SIG-M5 treated with dmso at 0.1 percent for 504 hours (cell line): ENCODE results near the gene SLC25A18.
"Not testable (repeated sequence)": the region's sequence is repeated elsewhere in the genome, so short reads cannot be mapped to it uniquely, and the experiment has no call there.

Experiments used
- DNase-seq: peaks from one replicate; lab custom pipeline; 2025; ENCODE audit not compliant: unreplicated experiment; lab: John Stamatoyannopoulos, UW

The SLC25A18 gene

DNA sequence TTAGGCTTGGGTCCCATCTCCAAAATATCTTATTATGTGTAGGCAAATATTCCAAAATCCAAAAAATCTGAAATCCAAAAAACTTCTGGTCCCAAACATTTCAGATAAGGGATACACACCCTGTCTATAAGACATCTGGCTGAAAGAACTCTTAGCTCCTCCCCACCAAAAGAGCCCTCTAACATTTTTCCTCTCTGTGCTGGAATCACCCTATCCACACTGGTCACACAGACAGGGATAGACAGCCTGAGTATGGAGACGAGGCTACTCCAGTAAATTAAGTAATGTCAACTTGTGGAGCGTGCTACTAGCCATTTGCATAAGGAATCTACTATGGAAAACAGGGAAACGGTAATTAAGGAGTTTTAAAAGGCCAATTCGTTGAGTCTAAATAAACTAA is 40.4 kb downstream of the SLC25A18 start:
- DNase-seq: no peak

DNA sequence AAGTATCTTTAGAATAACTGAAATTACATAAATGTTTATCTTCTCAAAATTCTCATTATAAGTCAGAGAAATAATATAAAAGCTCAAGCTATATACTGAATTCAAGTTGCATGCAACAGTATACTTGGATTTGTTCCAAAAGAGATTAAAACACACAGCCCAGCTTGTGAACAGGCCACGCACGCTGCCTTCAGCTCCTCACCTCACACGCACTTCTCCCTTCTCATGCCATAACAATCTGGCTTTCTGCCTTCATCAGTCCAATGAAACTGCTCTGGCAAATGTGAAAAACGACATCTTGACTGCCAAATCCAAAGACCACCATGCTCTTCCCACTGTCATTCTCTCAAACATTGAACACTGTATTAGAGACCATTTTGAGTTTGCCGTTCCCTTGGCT is 43.2 kb downstream of the SLC25A18 start:
- no peak for DNase-seq

- DNase-seq: no peak
Observed at GRCh38 chr22:17607891-17608521, 44.7 kb downstream of the SLC25A18 start.

GRCh38 chr22:17612057-17612456 is 48.8 kb downstream of the SLC25A18 start:
- DNase-seq: no peak

GRCh38 chr22:17613280-17613679 is 50.0 kb downstream of the SLC25A18 start:
- DNase-seq: no peak

- DNase-seq: no peak
Observed at GRCh38 chr22:17627961-17628405, 64.7 kb downstream of the SLC25A18 start.

DNA sequence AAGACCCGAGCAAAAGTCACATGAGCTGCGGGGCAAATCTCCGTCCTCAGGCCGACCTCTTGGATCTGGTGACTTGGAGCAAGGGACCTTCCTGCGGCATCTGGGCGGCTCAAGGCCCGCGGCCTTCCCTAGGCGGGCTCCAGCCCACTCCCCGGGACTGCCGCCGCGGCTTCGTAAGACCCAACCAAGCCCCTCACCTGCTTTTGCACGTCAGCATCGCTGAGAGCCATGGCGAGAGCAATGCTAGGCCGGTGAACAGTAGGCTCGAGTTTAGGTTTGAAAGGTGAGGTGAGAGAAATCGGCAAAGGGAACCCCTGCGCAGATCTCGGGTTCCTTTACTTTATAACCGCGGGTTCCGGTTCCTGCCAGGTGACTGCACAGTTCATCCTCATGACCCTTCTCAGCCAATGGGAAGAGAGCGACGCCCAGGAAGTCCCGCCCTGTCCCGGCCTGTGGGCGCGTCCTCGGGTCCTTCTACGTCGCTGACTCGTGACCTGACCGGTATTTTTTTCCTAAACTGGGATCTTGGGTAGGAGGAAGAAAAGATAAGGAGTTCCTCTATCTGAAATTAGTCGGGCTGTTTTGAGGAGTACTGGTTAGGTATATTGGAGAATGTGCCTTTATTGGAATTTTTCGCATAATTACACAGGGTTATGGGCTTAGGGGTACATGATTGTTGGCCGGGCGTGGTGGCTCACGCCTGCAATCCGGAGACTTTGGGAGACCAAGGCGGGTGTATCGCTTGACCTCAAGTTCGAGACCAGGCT is 65.3 kb downstream of the SLC25A18 start, which contains the start of gene ATP6V1E1:
Gene ATP6V1E1 (minus strand): TSS at position 344 of the 767 bp plus-strand sequence. CDS start 114 bp downstream, at position 230.
- DNase-seq: peak; percentile 92

DNA sequence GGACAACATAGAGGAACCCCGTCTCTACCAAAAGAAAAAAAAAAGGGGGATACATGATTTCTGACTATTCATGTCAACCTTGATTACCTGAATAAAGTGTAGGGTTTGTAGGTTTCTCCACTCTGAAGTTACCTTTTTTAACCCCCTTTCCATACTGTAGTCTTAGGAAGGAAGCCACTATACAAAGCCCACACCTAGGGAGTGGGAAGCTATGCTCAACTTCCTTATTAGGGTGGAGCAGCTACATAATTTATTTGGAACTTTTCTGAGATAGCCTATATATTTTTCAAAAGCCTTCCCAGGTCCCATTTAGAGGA is 65.8 kb downstream of the SLC25A18 start:
- DNase-seq: no peak

DNA sequence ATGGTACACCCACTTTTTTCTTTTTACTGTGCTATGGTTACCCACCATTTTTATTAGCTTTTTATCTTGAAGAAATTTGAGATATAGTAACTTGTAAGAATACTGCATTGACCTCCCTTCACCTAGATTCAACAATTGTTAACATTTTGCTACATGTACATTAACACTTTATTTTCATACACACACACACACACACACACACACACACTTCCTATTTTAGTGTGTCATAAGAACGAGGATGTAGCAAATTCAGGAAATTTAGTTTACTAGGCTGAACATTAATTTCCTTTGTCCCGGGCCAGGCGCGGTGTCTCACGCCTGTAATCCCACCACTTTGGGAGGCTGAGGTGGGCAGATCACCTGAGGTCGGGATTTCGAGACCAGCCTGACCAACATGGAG is 66.3 kb downstream of the SLC25A18 start:
- no peak for DNase-seq

- DNase-seq: no peak
Observed at GRCh38 chr22:17631076-17631565, 67.8 kb downstream of the SLC25A18 start.

DNA sequence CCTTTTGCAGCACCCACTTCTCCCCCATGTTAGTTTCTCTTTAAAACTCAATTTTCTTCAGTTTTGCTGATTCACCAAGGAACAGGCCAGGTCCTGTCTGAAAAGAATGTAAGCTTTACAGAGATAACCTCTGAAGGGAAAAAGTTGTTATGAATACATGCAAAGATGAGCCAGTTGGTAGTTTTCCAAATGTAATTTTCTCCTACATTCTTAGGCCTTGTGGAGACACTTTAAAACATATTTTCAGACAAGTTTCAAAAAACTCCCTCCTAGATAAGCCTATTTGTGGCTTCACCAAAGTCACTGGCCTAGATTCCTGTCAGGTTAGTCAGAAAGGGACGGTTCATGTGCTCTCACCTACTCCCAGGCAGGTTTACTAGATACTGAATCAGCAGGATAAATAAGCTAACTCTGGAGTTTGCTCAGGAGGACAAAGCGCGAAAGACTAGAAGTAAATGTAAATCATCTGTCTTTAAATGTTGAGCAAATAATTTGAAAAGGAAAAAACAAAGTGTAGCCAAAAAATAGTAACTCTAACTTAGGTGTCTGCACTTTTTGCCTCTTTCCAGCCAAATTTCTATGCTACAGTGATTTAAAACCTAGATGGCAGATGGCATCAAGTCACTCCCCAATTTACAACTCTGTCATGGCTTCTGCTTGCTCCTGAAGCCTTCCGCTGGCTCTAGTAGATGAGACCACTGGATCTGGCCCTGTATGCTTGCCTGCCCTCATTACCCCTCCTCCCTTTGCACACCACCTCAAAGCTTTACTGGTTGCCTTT is 70.1 kb downstream of the SLC25A18 start:
- DNase-seq: peak; percentile 33

DNA sequence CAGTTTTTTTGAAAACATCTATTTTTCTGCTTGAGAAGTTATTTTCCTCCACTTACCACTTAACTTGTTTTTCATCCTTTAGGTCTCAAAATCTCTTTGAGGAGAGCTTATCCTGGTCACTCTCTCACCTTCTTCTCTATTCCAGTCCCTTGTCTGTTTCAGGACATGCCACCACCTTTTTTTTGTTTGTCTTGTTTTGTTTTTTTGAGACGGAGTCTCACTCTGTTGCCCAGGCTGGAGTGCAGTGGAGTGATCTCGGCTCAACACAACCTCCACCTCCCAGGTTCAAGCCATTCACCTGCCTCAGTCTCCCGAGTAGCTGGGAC is 70.7 kb downstream of the SLC25A18 start:
- no peak for DNase-seq

GRCh38 chr22:17634696-17635095 is 71.4 kb downstream of the SLC25A18 start:
- no peak for DNase-seq

DNA sequence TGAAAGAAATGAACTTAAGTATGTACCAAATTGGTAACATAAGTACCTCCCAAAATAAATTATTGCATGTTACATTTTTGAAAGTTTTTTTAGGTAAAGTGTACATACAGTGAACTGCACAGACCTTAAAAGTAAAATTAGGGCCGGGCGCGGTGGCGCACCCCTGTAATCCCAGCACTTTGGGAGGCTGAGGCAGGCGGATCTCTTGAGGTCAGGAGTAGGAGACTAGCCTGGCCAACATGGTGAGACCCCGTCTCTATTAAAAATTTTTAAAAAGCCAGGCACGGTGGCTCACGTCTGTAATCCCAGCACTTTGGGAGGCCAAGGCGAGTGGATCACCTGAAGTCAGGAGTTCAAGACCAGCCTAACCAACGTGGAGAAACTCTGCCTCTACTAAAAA is 73.6 kb downstream of the SLC25A18 start:
- DNase-seq: not testable (repeated sequence)

DNA sequence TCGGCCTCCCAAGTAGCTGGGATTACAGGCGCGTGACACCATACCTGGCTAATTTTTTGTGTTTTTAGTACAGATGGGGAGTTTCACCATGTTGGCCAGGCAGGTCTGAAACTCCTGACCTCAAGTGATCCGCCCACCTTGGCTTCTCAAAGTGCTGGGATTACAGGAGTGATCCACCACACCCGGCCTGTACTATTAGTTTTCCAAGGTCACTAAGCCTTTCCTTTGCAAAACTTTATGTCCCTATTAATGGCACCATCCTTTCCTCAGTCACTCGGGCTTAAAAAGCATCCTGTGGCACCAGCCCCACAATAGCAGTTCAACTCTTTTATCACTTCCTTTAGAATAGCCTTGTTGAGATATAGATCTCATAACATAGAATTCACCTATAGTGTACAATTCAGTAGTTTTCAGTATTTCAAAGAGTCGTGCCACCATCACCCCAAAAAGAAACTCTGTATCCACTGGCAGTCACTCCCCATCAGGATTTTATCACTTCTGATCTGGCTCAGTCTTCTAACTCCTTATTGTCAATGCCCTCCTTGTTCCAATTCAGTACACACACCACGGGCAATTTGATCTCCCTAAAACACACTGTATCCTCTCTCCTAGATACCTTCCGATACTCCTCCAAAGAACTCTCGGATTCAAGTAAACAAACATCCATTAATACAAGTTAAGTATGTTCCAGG is 74.3 kb downstream of the SLC25A18 start:
- DNase-seq: no peak

- no peak for DNase-seq
Observed at GRCh38 chr22:17638182-17638431, 74.8 kb downstream of the SLC25A18 start.

GRCh38 chr22:17638432-17639246 is 75.3 kb downstream of the SLC25A18 start, which contains the start of gene BCL2L13:
TSS of gene BCL2L13 (plus strand) at chr22:17638757. CDS start at chr22:17655712, 16,955 bp downstream.
- DNase-seq: peak; percentile 84

DNA sequence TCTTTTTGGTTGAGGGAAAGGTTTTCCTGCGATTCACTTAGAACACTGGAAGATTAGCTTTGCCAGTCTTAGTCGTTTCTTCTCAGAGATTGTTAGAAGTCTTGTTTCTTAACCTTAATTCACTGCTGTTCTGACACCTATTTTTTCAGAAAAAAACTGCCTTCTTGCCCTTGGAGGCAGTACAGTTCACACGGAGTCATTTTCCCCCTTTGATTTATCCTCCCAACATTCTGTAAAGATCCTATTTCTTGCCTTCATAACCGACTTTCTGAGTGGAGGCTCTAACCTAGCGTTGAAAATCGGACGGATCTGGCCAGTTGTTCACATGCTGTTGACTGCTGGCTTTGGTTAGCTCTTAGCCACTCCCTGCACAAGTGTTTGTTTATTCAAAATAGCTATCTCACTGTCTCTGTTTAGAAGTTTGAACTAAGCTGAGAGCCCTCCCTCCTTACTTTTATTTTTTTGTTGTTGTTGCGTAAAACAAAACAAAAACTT is 76.0 kb downstream of the SLC25A18 start:
- DNase-seq: peak; percentile 37
